HepG2 (cell line): ENCODE results near the gene CADPS.

Experiments
- ARID4A ChIP-seq: sonication (generic); formaldehyde crosslinking; IDR thresholded peaks from 2 replicates; pipeline ENCODE4 v1.5.0; 2020; ENCODE audit warnings: mild to moderate bottlenecking, missing genetic modification reagents, borderline replicate concordance
- CTCF ChIP-seq: sonication (generic); formaldehyde crosslinking; IDR thresholded peaks from 2 replicates; pipeline ENCODE4 v1.5.0; 2020; ENCODE audit warnings: mild to moderate bottlenecking, missing genetic modification reagents, moderate library complexity
- GLMP ChIP-seq: sonication (generic); formaldehyde crosslinking; IDR thresholded peaks from 2 replicates; pipeline ENCODE4 v1.9.0; 2021; ENCODE audit warnings: missing genetic modification reagents, mild to moderate bottlenecking, borderline replicate concordance

- TF ChIP-seq ARID4A (CRISPR knock-in tag) (no peak), GLMP (CRISPR knock-in tag) (no peak), CTCF (CRISPR knock-in tag) (no peak)
These were observed 78.1 kb downstream of the CADPS start for GRCh38 chr3:62797132-62797531.
